Cortex of kidney (tissue), 1 donor: ENCODE measurements around the gene ITGA1.
A peak's percentile ranks its signal among the peaks of the same experiment; 100 is the strongest.
"Not testable (repeated sequence)": the region's sequence is repeated elsewhere in the genome, so short reads cannot be mapped to it uniquely, and the experiment has no call there.

Experiments
- DNase-seq: peaks from one replicate; lab custom pipeline; 2025; lab: John Stamatoyannopoulos, UW

ITGA1 gene

DNA sequence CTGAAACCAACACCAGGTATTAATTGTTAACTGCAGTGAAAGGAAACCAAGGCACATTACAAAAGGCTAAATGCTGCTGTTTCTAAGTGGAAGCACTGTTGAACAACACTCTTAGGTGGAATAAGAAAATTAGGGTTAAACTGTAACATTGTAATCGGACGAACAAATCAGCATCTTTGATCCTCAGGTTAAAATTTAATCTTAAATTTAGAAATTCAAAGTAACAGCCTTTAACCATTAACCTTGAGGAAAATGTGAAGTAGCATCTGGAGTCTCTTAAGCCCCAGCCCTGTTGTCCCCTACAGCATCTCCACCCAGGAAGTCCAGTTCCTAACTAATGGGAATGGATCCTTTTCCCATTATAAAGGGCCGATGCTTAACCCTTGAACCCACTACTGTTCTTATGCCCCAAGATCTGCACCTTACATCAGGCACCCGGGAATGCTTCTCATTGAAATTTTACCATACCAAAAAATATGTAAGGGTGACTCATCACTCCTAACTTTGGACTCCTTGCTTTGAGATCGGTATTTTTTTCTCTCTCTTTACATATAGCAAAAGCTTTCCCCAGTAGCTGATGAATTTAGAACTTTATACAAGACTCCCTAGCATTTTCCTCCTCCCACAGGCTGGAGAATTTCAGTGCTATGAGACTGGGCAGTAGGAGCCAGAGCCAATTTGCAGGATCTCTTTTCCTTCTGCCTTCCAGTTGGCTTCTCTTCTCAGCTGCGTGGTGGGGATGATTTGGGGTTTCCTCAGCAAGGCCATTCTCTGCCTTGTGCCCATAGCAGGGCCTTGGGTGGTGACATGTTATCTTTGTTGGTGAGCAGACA lies 169.4 kb downstream of the ITGA1 start:
- DNase-seq: no peak

DNA sequence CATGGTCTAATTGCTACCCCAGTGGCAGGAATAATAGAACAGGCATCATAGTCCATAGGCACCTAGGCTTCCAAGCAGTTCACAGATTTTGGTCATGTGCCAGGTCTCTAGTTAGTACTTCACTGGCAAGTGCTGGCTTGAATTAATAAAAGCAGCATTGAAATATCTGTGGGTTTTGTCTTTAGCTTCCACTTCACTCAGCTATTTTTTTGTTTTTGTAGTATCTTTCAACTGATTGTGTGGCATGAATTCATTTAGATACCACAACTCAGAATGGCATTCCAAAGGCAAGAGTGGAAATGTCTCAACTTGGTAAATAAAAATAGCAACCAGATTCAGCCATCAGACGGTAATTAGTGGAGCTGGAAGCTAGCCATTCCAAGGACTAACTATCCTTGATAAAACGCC lies 173.6 kb downstream of the ITGA1 start:
- DNase-seq: no peak

DNA sequence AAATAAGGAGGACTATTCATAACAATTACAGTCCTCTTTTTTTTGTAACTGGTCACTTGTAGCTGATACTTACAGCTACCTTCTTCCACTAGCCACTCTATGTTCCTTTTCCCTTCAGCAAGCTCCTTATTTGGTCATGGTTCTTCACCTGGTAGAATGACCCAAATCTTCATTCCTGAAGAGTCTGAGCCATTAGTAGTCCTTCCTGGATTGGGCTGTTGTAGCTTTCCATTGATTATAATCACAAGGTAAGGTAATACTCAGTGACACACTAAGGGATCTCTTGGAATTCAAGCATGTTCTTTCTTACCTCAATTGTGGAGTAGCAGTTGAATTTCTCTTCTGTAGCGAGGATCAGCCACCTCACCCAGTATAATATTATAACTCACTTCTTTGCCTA lies 175.9 kb downstream of the ITGA1 start:
- DNase-seq: no peak

DNA sequence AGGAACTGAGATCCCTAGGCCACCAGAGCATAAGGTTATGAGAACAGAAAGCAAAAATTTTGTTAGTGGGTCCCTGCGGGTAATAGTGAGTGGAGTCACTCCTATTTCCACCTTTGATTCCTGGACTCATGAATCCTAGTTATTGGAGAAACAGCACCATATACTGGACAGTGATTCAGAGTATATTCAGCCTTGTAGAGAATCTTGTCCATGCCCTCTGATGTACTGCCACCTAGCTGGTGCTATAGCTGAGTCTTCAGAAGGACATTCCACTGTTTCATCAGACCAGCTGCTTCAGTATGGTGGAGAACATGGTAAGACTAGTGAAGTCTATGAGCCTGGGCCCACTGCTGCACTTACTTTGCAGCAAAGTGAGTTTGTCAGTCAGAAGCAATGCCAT lies 176.4 kb downstream of the ITGA1 start:
- DNase-seq: no peak

DNA sequence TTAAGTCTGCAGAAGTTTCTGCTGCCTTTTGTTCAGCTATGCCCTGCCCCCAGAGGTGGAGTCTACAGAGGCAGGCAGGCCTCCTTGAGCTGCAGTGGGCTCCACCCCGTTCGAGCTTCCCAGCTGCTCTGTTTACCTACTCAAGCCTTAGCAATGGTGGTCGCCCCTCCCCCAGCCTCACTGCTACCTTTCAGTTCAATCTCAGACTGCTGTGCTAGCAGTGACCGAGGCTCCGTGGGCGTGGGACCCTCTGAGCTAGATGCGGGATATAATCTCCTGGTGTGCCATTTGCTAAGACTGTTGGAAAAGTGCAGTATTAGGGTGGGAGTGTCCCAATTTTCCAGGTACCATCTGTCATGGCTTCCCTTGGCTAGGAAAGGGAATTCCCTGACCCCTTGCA lies 188.4 kb downstream of the ITGA1 start:
- DNase-seq: not testable (repeated sequence)

DNA sequence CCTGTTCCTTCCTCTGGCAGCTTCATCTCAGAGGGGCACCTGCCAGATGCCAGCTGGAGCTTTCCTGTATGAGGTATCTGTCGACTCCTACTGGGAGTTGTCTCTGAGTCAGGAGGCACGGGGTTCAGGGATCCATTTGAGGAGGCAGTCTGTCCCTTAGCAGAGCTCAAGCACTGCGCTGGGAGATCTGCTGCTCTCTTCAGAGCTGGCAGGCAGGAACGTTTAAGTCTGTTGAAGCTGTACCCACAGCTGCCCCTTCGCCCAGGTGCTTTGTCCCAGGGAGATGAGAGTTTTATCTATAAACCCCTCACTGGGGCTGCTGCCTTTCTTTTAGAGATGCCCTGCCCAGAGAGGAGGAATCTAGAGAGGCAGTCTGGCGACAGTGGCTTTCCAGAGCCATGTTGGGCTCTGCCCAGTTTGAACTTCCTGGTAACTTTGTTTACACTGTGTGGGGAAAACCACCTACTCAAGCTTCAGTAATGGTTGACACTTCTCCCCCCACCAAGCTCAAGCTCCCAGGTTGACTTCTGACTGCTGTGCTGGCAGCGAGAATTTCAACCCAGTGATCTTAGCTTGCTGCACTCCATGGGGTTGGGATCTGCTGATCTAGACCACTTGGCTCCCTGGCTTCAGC lies 189.7 kb downstream of the ITGA1 start:
- DNase-seq: no peak

DNA sequence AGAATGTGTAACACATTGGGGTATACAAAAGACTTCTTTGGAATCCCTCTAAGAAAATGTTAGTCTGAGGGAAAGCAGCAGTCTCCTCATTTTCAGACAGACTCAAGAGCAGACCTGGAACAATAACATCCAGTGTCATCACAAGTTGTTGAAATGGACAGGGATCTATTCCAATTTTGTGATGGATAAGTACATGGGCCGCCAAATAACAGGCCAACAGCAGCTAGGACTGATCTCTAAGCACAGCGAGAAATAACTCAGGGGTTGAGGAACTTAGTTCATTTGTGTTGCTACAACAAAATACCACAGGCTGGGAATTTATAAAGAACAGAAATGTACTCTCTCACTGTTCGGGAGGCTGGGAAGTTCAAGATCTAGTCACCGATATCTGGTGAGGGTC lies 193.8 kb downstream of the ITGA1 start:
- DNase-seq: no peak

DNA sequence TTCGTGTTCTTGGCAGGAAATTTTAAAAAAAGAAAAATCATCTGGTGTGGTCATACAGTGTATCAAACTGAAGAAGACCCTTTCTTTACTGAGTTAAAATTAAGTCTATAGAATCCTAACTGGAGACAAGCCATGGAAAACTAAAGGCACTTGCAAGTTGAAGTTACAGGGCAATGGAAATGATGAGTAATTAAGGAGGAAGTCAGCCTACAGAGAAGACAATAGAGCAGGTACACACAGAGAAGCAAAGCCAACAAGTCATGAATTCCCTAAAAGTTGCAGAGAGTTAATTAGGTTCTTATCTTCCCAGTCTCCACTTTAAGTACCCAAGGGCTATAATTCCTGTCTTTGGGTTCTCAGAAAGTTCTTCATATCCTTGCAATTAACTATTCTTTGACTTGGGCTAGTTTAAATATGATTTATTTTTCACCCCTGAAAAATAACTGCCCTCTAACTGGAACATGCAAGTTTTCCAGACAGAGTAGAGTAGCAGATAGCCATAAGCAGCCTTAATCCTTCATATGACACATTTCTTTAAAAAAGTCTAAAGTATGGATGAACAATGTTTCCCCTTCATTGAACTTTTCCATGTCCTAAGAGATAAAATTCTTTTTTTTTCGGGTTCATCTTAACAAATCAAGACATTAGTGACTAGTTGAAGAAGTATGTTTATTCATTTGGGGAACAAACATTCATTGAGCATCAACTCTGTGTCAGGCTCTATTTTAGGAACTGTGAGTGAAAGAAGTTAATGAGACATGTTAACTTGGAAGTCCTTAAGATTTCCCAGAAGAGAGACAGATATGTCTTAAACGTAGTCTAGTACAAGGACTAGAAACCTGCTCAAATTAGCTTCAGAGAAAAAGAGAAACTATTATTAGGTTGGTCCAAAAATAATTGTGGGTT lies 196.3 kb downstream of the ITGA1 start:
- DNase-seq: no peak

DNA sequence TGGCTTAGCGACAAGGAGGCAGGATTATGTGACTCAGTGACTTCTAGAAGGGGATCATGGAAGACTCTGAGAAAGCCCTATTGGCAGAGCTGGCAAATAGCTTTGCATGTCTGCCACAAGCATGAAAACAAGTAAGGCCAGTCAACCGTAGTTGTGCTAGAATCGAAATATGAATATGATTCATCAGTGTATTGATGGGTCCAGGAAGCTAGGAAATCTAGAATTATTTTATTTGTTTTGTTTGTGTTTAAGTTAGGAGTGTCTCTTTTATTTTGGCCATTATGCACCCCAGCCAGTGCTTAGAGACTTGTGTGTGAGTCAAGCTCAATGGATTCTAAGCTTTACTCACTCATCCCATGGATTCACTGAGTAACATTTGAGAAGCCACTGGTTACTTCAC lies 197.6 kb downstream of the ITGA1 start:
- no peak for DNase-seq

DNA sequence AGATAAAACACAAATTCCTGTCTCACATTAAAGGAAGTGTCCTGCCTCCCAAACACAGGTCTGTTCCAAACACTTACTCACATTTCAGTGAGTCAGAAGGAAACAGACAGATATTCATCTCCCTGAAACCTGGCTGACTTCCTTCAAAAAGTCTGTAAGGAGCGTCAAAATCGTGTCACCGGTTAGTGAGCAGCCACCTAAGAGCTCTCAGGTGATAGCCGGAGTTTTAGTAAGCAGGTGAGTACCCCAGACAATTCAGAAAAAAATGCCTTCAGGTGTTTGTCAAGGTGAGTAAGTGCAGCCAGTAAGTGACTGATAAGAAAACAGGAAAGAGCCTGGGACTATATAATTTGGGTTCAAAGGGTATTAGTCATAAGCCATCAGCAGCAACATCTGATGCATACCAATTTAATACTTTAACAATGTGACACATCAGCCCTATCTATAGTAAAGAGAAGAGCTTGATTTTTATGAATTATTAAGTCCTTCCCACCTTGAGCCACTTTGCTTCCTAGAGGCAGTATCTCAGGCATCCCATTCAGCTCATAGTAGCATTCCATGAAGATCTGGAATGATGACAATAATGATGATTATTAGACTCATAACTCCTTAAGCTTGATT lies 200.1 kb downstream of the ITGA1 start:
- no peak for DNase-seq

DNA sequence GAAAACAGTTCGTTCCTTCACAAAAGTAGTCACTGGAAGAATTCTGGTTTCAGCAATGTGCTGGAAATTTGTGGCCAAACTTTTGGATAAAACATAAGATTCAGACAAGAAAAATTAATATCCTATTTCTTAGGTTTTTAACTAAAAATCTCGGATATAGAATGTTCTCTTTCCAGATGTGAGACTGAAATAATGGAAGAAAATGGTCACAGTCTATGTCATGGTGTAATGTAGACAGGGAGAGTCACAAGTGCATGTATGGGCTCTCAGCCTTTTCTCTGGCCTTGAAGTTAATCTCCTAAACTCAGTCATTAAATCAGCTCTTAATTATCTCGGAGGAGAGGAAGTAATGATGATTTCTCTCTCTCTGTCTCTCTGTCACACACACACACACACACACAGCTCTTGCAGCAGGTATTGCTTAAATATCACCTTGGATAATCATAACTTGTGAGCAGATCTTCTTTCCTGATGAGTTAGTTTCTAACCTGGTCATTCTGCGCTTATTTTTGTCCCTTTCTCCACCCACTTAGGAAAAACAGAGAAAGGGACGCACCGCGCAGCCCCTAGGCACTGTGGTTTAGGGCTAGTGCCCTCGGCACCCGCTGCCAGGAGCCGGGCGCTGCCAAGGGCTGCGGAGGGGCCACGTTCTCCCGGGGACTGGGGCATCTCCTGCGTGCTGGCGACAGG lies 200.8 kb downstream of the ITGA1 start:
- DNase-seq: no peak

DNA sequence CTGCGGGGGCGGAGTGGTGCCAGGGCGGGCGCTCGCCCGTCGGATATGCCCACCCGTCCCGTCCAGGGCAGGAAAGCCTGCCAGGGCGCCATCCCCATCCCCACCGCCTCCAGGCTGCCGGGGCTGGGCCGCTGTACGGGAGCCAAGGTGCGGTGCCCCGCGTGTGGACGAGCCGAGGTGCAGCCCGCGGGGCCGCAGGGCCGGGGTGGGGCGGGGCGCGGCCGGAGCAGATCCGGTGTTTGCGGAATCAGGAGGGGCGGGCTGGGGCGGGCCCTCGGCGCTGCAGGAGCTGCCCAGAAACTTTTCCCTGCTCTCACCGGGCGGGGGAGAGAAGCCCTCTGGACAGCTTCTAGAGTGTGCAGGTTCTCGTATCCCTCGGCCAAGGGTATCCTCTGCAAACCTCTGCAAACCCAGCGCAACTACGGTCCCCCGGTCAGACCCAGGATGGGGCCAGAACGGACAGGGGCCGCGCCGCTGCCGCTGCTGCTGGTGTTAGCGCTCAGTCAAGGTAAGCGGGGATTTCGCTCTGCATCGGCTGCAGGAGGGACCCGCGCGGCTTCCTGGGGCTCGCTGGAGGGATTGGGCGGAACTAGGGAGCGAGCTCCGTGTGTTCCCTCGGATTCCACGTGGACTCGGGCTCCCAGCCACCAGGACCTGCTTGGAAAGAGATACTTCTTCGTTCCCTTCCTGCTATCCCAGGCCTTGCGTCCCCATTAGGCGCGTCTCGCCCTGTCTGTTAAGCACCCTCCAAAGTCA lies 201.5 kb downstream of the ITGA1 start, which contains the start of gene ITGA2:
TSS of gene ITGA2 (plus strand) at position 328 of the 756 bp plus-strand sequence. CDS start at position 445, 117 bp downstream.
- no peak for DNase-seq

DNA sequence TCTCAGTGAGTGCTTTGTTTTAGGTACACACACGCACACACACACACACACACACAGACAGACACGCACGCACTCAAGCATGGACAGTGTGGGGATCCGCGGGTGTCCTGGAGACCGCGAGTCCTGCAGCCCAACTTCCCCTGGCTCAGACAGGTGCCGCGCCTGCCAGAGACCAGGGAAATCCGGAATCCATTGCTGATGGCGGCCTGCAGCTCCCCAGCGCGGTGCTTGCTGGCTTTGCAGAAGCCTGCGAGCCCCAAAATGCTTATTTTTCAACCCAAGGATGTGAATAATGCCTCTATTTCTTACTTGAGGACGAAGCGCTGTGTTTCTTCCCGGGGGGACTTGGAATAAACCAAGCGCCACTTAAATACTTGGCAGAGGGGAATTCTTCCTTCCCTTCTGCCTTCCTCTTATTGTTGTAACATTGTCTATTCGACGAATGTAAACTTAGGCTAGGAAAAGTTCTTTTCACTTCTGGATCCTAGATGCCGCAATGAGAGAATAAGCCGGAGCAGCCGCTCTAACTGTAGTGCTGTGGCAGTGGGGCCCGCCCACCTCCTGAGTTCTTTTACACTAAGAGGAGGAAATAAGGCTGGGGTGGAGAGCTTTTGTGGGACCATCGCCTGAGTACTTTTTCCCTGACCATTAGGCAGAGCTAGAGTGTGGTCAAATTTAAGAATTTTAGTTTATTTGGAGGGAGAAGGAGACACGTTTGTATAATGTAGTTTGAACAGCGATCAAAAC lies 202.2 kb downstream of the ITGA1 start:
- DNase-seq: peak; percentile 11

DNA sequence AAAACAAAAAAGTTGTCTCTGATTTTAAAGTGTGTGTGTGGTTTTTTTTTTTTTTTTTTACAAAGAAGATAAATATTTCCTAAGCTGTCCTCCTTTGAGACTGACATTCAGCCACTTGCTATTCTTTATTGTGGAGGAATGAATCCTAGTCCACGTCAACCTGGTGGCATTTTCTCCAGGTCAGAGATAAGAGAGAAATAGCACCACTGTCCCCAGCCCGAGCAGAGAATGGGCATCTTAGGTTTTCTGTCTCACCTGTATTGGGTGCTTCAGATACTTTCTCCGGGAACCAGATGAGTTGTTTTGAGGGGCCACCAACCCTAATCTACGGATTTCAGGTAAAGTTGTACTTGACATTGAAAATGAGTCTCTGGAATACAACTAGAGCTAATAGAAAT lies 202.8 kb downstream of the ITGA1 start:
- no peak for DNase-seq

DNA sequence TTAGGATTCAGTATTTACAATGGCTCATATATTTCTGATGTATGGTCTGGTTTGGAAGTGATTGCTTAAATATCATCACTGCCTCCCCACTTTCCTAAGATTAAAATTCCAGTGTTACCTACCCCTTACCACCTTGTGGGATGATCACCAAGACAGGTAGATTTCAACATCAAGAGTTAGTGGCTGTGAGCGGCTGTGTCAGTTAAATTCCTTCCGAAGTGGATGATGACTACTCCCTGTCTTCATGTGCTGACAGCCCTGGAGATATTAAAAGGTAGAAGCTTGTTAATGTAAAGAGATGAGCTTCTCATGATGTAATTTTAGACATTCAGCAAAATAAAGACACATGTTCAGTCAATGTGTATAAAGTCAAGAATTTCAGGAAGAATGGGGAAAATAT lies 205.7 kb downstream of the ITGA1 start:
- no peak for DNase-seq

DNA sequence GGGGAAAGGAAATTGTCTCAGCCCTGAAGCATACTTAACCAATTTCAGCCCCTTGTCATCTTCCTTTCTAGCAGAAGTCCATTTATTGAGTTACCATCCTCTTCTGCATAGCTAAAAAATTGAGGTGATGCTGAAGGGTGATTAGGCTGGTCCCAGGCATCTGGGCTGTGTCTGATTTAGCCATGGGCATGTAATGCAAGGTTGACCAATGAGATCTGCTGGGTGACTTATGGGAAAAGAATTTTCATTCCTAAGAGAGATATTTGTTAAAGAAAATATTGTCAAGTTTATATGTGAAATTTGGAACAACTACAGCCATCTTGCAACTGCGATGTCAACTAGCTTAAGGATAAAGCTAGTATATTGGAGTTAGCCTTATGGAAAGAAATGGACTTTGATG lies 206.6 kb downstream of the ITGA1 start:
- no peak for DNase-seq

DNA sequence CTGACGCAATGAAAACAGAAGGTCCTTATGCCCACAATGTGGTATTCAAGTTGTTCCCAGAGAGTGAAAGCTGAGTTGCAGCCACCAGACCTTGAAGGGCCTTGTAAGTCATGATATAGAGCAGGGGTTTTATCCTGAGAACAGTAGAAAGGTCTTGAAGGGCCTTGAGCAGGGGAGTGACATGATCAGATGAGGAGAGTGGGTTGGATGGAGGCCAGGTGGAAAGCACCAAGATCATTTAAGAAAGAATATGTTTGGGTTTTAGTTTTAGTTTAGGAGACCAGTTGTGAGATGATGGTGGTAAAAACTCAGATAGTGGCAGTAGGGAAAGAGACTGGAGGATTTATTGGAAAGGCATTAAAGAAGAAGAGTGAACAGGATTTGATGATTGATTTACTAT lies 207.4 kb downstream of the ITGA1 start:
- no peak for DNase-seq

DNA sequence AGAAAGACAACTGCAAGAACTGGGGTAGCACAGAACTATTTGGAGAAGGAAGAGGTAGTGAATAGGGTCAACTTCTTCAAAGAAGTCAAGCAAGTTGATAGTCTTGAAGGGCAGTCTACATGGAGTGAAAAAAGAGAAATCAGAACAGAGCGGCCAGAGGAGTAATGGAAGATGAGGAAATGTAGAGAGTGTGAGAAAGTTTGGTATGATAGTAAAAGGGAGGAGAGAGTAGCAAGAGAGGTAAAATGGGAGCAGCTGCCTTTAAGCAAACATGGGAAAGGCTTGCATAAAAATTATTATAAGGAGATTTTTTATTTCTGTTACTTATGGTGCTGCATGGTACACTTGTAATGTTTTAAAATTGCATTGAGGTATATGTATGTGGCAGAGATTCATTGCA lies 208.2 kb downstream of the ITGA1 start:
- DNase-seq: no peak

DNA sequence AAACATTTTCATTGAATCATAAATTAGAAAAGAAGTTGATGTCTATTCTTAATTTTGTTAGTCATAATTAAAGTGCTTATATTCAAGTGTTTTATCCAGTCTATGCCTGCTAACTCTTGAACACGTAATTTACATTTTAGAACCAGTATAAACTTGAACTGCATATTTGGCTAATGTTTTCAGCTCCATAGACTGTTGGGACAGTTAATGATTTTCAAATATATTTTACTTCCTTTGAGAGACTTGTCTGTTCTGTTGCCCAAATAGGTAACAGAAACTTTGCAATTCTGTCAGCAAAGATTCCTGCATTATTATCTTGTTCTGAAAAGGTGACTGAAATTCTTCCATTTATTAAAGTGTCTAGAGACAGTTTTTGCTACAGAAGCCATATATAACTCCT lies 209.3 kb downstream of the ITGA1 start:
- no peak for DNase-seq

DNA sequence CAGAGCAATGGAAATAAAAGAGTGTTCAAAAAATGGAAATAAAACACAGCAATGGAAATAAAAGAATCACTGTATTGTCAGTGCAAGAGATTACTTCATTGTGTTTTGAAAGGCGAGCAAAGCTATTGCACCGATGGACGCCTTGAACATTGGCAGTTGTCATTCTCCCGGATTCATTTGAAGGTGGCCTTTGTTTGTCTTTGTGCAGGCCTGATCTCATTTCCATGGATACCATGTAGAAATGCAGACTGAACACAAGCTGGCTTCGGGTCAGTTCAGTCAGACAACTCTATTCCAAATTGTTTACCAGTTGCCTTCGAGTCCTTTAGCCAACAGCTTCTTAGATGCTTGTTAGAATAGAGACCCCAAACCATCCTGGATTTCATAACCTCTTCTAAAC lies 209.7 kb downstream of the ITGA1 start:
- DNase-seq: no peak
